GM12801 (cell line): Measurements from ENCODE around the gene FAM161B.

Experiments
- TF ChIP-seq, protein P1 (sequence below): IDR thresholded peaks from one replicate; pipeline ENCODE4 v1.5.1; 2011; ENCODE audit warnings: control low read depth; ENCODE audit not compliant: insufficient read length; ENCODE audit errors: extremely low read depth

FAM161B gene

DNA sequence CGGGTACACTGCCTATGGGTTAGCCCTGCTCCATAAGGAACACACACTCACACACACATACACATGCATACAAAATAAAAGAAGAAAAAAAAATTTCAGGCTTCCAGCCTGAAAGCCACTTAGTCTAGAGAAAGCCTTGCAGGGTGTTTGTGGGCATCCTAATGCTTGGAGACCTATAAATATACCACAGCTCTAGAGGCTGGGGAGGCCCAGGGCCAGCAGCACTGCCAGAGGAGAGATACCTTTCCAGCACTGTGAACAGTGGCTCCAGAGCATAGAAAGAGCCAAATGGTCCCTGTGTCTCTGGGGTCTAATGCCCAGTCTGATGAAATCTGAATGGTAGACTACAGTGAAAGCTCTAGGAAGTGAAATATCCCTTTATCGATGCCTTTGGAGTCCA is 12.9 kb downstream of the FAM161B start:
- TF ChIP-seq, protein P1, sequence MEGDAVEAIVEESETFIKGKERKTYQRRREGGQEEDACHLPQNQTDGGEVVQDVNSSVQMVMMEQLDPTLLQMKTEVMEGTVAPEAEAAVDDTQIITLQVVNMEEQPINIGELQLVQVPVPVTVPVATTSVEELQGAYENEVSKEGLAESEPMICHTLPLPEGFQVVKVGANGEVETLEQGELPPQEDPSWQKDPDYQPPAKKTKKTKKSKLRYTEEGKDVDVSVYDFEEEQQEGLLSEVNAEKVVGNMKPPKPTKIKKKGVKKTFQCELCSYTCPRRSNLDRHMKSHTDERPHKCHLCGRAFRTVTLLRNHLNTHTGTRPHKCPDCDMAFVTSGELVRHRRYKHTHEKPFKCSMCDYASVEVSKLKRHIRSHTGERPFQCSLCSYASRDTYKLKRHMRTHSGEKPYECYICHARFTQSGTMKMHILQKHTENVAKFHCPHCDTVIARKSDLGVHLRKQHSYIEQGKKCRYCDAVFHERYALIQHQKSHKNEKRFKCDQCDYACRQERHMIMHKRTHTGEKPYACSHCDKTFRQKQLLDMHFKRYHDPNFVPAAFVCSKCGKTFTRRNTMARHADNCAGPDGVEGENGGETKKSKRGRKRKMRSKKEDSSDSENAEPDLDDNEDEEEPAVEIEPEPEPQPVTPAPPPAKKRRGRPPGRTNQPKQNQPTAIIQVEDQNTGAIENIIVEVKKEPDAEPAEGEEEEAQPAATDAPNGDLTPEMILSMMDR, result no peak

DNA sequence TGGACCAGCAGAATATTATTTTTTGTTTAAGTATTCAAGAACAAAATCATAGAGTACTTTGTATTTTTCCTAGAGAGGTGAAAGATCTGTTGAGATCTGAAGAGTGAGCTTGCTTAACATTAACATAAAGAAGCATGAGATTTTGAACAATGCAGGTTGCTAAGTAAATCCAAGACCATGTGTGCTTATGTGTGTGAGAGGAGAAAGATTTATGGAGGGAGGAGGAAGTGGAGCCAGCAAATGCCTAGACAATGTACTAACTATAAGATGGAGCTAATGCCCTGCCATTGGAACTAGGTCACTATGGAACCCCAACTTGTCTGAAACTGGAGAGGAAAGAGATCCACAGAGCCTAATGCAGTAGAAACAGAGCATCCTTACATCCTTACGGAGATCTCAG is 13.3 kb downstream of the FAM161B start:
- TF ChIP-seq, protein P1, result no peak

DNA sequence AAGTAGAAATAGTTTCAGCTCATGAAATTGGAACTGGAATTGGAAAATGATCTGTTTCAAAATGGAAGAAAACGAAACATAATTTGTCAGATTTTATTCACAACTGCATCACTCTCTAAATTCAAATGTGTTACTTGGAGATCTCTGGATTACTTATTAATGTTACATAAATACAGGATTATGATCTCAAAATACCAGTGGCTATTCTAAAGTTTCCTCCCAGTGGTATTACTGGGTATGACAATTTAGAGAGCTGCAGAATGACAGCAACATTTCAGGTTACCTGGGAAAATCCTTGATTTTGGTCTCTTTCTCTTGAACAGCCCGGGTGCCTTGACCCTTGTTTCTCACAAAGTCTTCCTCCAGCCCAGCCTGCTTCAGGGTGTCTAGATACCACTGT is 14.2 kb downstream of the FAM161B start:
- TF ChIP-seq, protein P1, result no peak

DNA sequence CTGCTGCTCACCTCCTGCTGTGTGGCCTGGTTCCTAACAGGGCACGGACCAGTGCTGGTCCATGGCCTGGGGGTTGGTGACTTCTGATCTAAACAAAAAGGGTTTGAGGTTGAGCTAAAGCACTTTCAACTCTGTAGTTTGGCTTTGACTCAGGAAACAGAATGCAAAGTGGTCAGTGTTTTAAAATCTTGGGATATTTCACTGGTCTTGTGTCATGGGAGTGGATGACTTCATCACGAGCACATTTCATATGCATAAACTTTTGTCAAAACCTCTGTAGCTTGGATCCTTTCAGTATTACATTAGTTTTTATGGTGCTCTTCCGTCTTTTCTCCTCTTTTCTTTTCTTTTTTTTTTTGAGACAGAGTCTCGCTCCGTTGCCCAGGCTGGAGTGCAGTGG is 25.6 kb downstream of the FAM161B start:
- TF ChIP-seq, protein P1, result no peak

DNA sequence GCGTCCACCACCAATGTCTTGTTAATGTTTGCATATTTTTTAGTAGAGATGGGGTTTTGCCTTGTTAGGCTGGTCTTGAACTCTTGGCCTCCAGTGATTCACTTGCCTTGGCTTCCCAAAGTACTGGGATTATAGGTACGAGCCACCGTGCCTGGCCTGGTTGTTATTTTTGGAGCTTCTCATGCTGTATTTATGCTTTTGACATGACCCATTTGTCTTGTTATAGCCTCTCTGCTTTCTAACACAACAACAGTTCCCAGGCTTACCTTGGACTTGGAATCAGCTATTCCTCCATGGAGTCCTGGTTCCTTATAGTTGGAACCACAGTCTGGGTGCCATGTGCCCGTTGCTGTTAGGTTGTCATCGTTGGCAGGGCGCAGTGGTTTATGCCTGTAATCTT is 33.6 kb downstream of the FAM161B start:
- TF ChIP-seq, protein P1, result no peak

DNA sequence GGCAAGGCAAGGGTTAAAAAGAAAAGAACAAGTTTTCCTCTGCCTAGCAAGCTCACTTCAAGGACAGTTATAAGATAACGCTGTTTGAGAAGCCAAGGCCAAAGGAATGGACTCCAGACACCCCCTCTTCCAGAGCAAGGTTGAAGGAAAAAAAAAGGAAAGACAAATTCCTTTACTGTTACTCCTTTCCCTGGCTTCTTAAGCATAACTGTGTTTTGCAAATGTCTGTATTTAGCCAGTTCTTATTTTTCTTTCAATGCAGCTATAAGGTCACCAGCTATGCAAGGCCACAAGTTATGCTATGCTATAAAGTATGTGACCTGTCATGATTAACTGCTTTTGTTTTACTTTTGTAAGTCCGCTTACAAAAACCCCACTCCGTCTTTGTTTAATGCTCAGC is 36.6 kb downstream of the FAM161B start:
- TF ChIP-seq, protein P1, result no peak

DNA sequence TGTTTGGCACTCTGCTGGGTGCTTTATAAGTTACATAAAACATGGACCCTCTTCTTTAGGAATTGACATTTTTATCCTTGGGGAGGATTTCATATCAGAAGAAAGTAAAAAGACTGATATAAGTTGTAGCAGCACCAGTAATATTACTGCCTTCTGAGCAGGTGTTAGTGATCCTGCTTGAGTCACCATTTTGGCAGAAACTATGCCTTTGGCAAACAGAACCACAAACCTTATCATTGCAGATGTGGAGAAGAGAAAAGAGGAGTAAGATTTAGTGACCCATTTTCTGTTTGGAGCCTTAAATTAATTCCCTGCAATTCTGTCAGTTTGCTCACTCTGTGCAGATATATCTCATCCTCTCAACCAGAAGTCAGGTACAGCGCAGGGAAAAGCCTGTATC is 40.2 kb downstream of the FAM161B start:
- TF ChIP-seq, protein P1, result no peak

DNA sequence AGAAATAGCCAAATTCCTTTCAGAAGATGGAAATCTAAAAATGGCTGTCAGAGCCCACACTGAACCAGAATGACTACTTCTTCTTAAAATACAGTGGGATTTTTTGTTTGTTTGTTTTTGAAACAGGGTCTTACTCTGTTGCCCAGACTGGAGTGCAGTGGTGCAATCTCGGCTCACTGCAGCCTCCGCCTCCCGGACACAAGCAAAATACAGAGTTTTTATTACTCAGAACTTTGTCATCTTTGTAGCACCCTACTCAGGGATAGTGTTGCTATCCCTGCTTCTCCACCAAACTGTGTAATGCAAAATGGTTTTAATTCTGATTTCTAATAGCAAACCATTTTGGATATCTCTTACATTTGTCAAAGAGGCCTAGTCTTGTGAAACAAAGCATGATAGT is 46.9 kb downstream of the FAM161B start:
- TF ChIP-seq, protein P1, result no peak
